HEK293T (cell line): ENCODE data around the gene TMUB1.

ENCODE experiments used
- ARNT ChIP-seq: fragments of 450-650 bp; IDR thresholded peaks from 2 replicates; pipeline ENCODE4 v1.6.1; 2017; ENCODE audit warnings: mild to moderate bottlenecking
- BHLHE40 ChIP-seq: fragments of 450-650 bp; IDR thresholded peaks from 2 replicates; pipeline ENCODE4 v1.6.1; 2016; ENCODE audit warnings: mild to moderate bottlenecking, moderate library complexity, borderline replicate concordance
- CTBP1 ChIP-seq: fragments of 450-650 bp; IDR thresholded peaks from 2 replicates; pipeline ENCODE4 v1.6.1; 2016; ENCODE audit warnings: borderline replicate concordance
- FOXA1 ChIP-seq: fragments of 450-650 bp; IDR thresholded peaks from 2 replicates; pipeline ENCODE4 v1.6.1; 2016; ENCODE audit warnings: mild to moderate bottlenecking
- FOXK2 ChIP-seq: fragments of 450-650 bp; IDR thresholded peaks from 2 replicates; pipeline ENCODE4 v1.6.1; 2016; ENCODE audit warnings: mild to moderate bottlenecking
- FOXM1 ChIP-seq: fragments of 450-650 bp; IDR thresholded peaks from 2 replicates; pipeline ENCODE4 v1.6.1; 2017; ENCODE audit warnings: mild to moderate bottlenecking, borderline replicate concordance
- HDGF ChIP-seq: fragments of 450-650 bp; IDR thresholded peaks from 2 replicates; pipeline ENCODE4 v1.6.1; 2017; ENCODE audit warnings: antibody characterized with exemption, borderline replicate concordance
- SP1 ChIP-seq: fragments of 450-650 bp; IDR thresholded peaks from 2 replicates; pipeline ENCODE4 v1.6.1; 2017
- SUZ12 ChIP-seq: fragments of 450-650 bp; IDR thresholded peaks from 2 replicates; pipeline ENCODE4 v1.6.1; 2016; ENCODE audit warnings: mild to moderate bottlenecking
- TARDBP ChIP-seq: fragments of 450-650 bp; IDR thresholded peaks from 2 replicates; pipeline ENCODE4 v1.6.1; 2016

- TF ChIP-seq ARNT, result peak; percentile 45; the same call in 1 of the 2 replicates
- TF ChIP-seq CTBP1, result no peak
- no peak for TF ChIP-seq TARDBP
- TF ChIP-seq FOXK2, result no peak
- no peak for TF ChIP-seq FOXM1
- TF ChIP-seq BHLHE40, result no peak
- TF ChIP-seq SP1, result no peak
- no peak for TF ChIP-seq SUZ12
- TF ChIP-seq HDGF, result peak; percentile 86; the same call in 1 of the 2 replicates
- no peak for TF ChIP-seq FOXA1
Measured at GRCh38 chr7:151123822-151124464, 40.6 kb upstream of the TMUB1 start.
